GM12878 (cell line): ENCODE results near the gene ATG9B. TPM values are rescaled to one million over a fixed set of nuclear protein-coding genes. Genes with fewer than 3 reads are reported as not detected.

ENCODE experiments used
- ATAC-seq: fragments of 200-7000 bp; cut with Tn5 transposase; 3 replicates; pipeline ENCODE4 v1.9.1; 2020; ENCODE audit warnings: mild to moderate bottlenecking, moderate library complexity
- BruUV-seq: library from RNA; stranded (reverse); fragments of 400-500 nt; replicated peaks from 2 replicates; lab custom pipeline; 2021; lab: Mats Ljungman, UMichigan
- CTCF ChIA-PET: fragments of 300-600 bp; sonication (Branson Sonifier 250); formaldehyde crosslinking; extraction: SDS; loops from one replicate; lab custom pipeline; 2021; ENCODE audit warnings: inconsistent platforms; lab: Yijun Ruan, JAX
- POLR2A ChIA-PET: fragments of 350-600 bp; formaldehyde crosslinking; extraction: SDS; loops from one replicate; lab custom pipeline; 2021; ENCODE audit warnings: inconsistent platforms; lab: Charles Lee
- RAD21 ChIA-PET: fragments of 300-600 bp; sonication (Branson Sonifier 250); formaldehyde crosslinking; loops from one replicate; lab custom pipeline; 2023; ENCODE audit warnings: antibody characterized with exemption; ENCODE audit not compliant: unreplicated experiment; lab: Charles Lee
- SMC1A ChIA-PET: fragments of 300-600 bp; sonication (Branson Sonifier 250); formaldehyde crosslinking; loops from one replicate; lab custom pipeline; 2023; ENCODE audit not compliant: unreplicated experiment, uncharacterized antibody; lab: Charles Lee
- DNase-seq: peaks from one replicate; pipeline ENCODE4 v3.0.0-alpha.2; 2011; ENCODE audit warnings: low read depth, low spot score
- FAIRE-seq: peaks from 3 replicates; lab custom pipeline; 2011; peaks lifted over from hg19 to GRCh38; lab: Jason Lieb, UNC
- H2AFZ ChIP-seq: 2 replicates; pipeline ENCODE4 v1.6.0; 2011; ENCODE audit warnings: low read depth, low read length, control low read depth; ENCODE audit not compliant: control insufficient read depth
- H3K27ac ChIP-seq: 2 replicates; pipeline ENCODE4 v1.5.1; 2011; ENCODE audit warnings: control low read depth; ENCODE audit not compliant: control insufficient read depth, insufficient read depth
- H3K27me3 ChIP-seq, 2 experiments: replicated peaks in 1 of 2; 2 replicates each; pipeline versions ENCODE4 v1.6.0 to v1.6.1; 2011; ENCODE audit warnings: low read length in 1 of 2; ENCODE audit not compliant: control insufficient read depth in 2 of 2, insufficient read depth in 2 of 2
- H3K36me3 ChIP-seq, 2 experiments: 2 replicates each; pipeline ENCODE4 v1.5.1; 2011; ENCODE audit warnings: low read length in 1 of 2; ENCODE audit not compliant: control insufficient read depth in 2 of 2, insufficient read depth in 2 of 2
- H3K4me1 ChIP-seq: 2 replicates; pipeline ENCODE4 v1.6.1; 2011; ENCODE audit warnings: mild to moderate bottlenecking, low read length, moderate library complexity, mixed read lengths; ENCODE audit not compliant: control insufficient read depth, insufficient read depth
- H3K4me2 ChIP-seq: 2 replicates; pipeline ENCODE4 v1.6.0; 2011; ENCODE audit warnings: control low read depth; ENCODE audit not compliant: control insufficient read depth, insufficient read depth
- H3K4me3 ChIP-seq: fragments of 200-600 bp; sonication (generic); 2 replicates; pipeline ENCODE4 v1.5.1; 2016
- H3K79me2 ChIP-seq: 2 replicates; pipeline ENCODE4 v1.6.0; 2011; ENCODE audit warnings: low read length; ENCODE audit not compliant: control insufficient read depth, insufficient read depth
- H3K9ac ChIP-seq: 2 replicates; pipeline ENCODE4 v1.8.0; 2011; ENCODE audit warnings: low read length, control low read depth, mixed read lengths; ENCODE audit not compliant: control insufficient read depth, insufficient read depth
- H3K9me3 ChIP-seq: replicated peaks from 3 replicates; pipeline ENCODE4 v1.5.1; 2011; ENCODE audit warnings: mild to moderate bottlenecking, low read length; ENCODE audit not compliant: control insufficient read depth, insufficient read depth
- H4K20me1 ChIP-seq: 2 replicates; pipeline ENCODE4 v1.6.0; 2011; ENCODE audit not compliant: control insufficient read depth, insufficient read depth
- ATF7 ChIP-seq: fragments of 450-650 bp; IDR thresholded peaks from 2 replicates; pipeline ENCODE4 v1.6.1; 2016; ENCODE audit warnings: low read depth, mild to moderate bottlenecking
- BCL11A ChIP-seq: IDR thresholded peaks from 2 replicates; pipeline ENCODE4 v1.6.1; 2011; ENCODE audit warnings: low read depth, low read length
- EP300 ChIP-seq, 2 experiments: fragments of 150-350 bp in 1 of 2; IDR thresholded peaks; 2 replicates each; pipeline ENCODE4 v1.6.1; 2011 to 2012; ENCODE audit warnings: low read depth in 2 of 2, low read length in 2 of 2, borderline replicate concordance in 1 of 2, improper control_type of control experiment in 1 of 2, inconsistent platforms in 1 of 2; ENCODE audit not compliant: control insufficient read depth in 1 of 2
- ESRRA ChIP-seq: IDR thresholded peaks from 2 replicates; pipeline ENCODE4 v1.6.1; 2012; ENCODE audit warnings: mild to moderate bottlenecking, low read length, improper control_type of control experiment
- ETV6 ChIP-seq, 2 experiments: fragments of 450-650 bp in 1 of 2; IDR thresholded peaks in 1 of 2; conservative IDR thresholded peaks in 1 of 2; 2 replicates each; pipeline ENCODE4 v1.6.1; 2014; ENCODE audit warnings: antibody characterized with exemption in 1 of 2, borderline replicate concordance in 1 of 2, low read depth in 1 of 2, mild to moderate bottlenecking in 1 of 2, moderate library complexity in 1 of 2
- MYC ChIP-seq: IDR thresholded peaks from 2 replicates; pipeline ENCODE4 v1.6.1; 2011; ENCODE audit warnings: mild to moderate bottlenecking, low read length, moderate library complexity, inconsistent platforms; ENCODE audit not compliant: insufficient read depth, insufficient replicate concordance, insufficient read length, severe bottlenecking
- NR2C1 ChIP-seq: fragments of 450-650 bp; IDR thresholded peaks from 2 replicates; pipeline ENCODE4 v1.6.1; 2017; ENCODE audit warnings: antibody characterized with exemption, mild to moderate bottlenecking, moderate library complexity
- NR2F1 ChIP-seq: fragments of 450-650 bp; conservative IDR thresholded peaks from 2 replicates; pipeline ENCODE4 v1.6.1; 2017; ENCODE audit warnings: mild to moderate bottlenecking
- POLR2A ChIP-seq: IDR thresholded peaks from 2 replicates; pipeline ENCODE4 v1.6.1; 2011; ENCODE audit warnings: low read depth, mild to moderate bottlenecking, low read length
- POLR2AphosphoS5 ChIP-seq: IDR thresholded peaks from 2 replicates; pipeline ENCODE4 v1.6.1; 2011; ENCODE audit warnings: mild to moderate bottlenecking, low read length, inconsistent platforms
- SUPT20H ChIP-seq: IDR thresholded peaks from 2 replicates; pipeline ENCODE4 v1.6.1; 2011; ENCODE audit warnings: low read depth, mild to moderate bottlenecking, low read length, moderate library complexity, borderline replicate concordance; ENCODE audit not compliant: control insufficient read depth
- YBX1 ChIP-seq: fragments of 450-650 bp; IDR thresholded peaks from 2 replicates; pipeline ENCODE4 v1.6.1; 2016; ENCODE audit warnings: antibody characterized with exemption
- ZNF207 ChIP-seq: fragments of 450-650 bp; IDR thresholded peaks from 2 replicates; pipeline ENCODE4 v1.6.1; 2014; ENCODE audit warnings: antibody characterized with exemption, mild to moderate bottlenecking, borderline replicate concordance
- WGBS: methylation state at CpG from one replicate; pipeline ENCODE4 v1.1.6; 2016; ENCODE audit warnings: low lambda C conversion rate; ENCODE audit not compliant: insufficient replicate concordance, insufficient coverage; ENCODE audit errors: missing lambda C conversion rate; 5-methylcytosine and 5-hydroxymethylcytosine counted together
- in situ Hi-C: fragments of 300-500 bp; cut with MboI; formaldehyde crosslinking; loops from 9 replicates; pipeline ENCODE4 v1.14.3; 2018; ENCODE audit warnings: mixed read lengths
- intact Hi-C: fragments of 100-400 bp; cut with micrococcal nuclease; formaldehyde crosslinking; loops from one replicate; pipeline ENCODE4 v1.14.2; 2022; ENCODE audit not compliant: unreplicated experiment
- polyA plus RNA-seq, 11 experiments: library from polyadenylated mRNA; depleted of rRNA in 4 of 11; unstranded in 6 of 11; stranded (reverse) in 5 of 11; fragments of >200 nt; fragmentation: Nextera tagmentation in 4 of 11; fragmentation: Illumina TruSeq in 1 of 11; extraction: Ambion mirVana in 4 of 11; extraction: Trizol in 1 of 11; gene quantifications; 1 replicate in 1 of 11; 2 replicates in 10 of 11; pipeline versions ENCODE4 v1.2.1 to v1.2.3, GENCODE V29; 2011 to 2016; ENCODE audit warnings: inconsistent platforms in 2 of 11, missing spikeins in 2 of 11, low read depth in 1 of 11
- total RNA-seq, 4 experiments: library from RNA; depleted of rRNA in 3 of 4; stranded (reverse); fragments of >200 nt in 3 of 4; fragmentation: Illumina TruSeq in 1 of 4; extraction: Trizol in 1 of 4; gene quantifications; 2 replicates each; pipeline versions ENCODE4 v1.2.1 to v1.2.3, GENCODE V29; 2013 to 2021
- TF ChIP-seq, protein P1 (sequence below): fragments of 450-650 bp; IDR thresholded peaks from 2 replicates; pipeline ENCODE4 v1.6.1; 2016; ENCODE audit warnings: mild to moderate bottlenecking

The ATG9B gene
- total and polyA plus RNA-seq, 10 of the 15 experiments (the other 5 are each of a cell fraction or from before 2014, with no cell fraction given): 0.01 to 0.83 (median 0.12) TPM; not detected in 2

DNA sequence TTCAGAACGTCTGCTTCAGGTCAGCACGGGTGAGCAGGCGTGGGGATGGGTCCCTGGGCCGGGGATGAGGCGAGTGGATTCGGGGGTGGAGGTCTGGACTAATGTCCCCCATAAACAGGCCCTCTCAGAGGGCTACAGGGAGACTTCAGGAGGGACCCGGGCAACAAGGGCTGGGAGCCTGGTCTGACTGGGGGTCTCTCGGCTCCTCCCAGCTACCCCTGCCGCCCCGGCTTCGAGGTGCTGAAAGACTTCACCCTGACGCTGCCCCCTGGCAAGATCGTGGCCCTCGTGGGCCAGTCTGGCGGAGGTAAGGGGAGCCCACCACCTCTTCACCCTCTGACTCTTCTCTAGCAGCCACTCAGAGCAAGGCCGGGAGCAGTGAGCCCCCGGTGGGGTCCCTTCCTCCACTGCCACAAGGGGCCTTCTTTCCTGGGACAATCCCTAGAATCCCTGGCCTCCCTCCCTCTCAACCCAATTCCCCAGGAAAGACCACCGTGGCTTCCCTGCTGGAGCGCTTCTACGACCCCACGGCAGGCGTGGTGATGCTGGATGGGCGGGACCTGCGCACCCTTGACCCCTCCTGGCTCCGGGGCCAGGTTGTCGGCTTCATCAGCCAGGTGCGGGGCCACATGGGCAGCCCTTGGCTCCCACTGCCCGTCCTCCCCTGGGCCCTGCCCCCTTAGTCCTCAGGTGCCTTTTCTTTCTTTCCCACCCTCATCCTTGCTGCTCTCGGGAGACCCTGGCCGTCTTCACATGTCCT, 16.5 kb upstream of the ATG9B start:
- 81% methylated on average over 30 of the region's 30 CpGs for WGBS
- TF ChIP-seq ATF7 (no peak), ESRRA (no peak), BCL11A (no peak)
- in situ Hi-C loops (no loop called here), intact Hi-C loops (no loop called here)
- POLR2A ChIA-PET: no interaction called here
- SMC1A ChIA-PET: no interaction called here
- DNase-seq: no peak
- RAD21 ChIA-PET: no interaction called here
- CTCF ChIA-PET: interaction anchor here (1.5 kb wide), 1 partner anchor 12 kb away, joined by 4 read pairs; no protein-coding TSS in a partner anchor
- ATAC-seq: no peak
- no peak for FAIRE-seq
- Histone ChIP-seq H3K4me2 (no peak overlapping the region), H3K79me2 (no peaks in the 10 kb centered on the region), H3K9me3 (no peaks in the 10 kb centered on the region), H3K36me3 (no peaks in the 10 kb centered on the region), H3K27me3 (no peaks in the 10 kb centered on the region), H2AFZ (no peak overlapping the region), H3K4me3 (no peak overlapping the region), H3K27ac (no peak overlapping the region), H3K9ac (no peak overlapping the region), H3K4me1 (no peaks in the 10 kb centered on the region), H4K20me1 (no peaks in the 10 kb centered on the region)
- BruUV-seq: no TSS peak

DNA sequence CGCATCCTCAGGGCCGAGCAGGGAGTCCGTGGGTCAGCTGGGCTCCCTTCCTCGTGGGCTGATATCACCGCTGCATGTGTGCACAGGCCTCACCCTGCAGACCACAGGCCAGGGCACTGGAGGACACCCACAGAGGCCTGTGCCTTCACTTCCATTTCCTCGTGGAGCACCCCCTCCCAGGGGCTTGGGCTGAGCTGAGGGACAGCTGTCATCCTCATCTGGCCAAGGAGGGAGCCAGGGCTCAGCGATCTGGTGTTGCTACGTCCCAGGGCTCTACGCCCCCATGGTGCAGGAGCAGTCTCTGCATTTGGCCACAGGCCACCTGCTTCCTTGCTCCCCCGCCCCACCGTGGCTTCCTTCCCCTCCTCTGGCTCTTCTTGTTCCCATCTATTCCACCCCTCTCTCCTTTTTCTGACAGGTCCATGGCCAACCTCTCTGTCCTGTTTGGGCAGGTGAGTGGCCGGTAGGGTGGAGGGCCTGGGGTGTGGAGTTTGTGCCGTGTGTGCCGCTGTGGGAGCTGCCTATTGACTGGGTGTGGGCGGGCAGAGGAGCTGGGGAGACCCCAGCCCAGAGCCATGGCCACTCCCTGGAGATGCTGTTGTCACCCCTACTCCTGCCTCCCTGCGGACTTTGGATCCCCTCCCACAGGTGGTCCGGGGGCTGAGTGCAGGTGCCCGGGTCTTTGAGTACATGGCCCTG, 15.7 kb upstream of the ATG9B start:
- no peaks in the 10 kb centered on the region; a peak in 1 of 4 replicates for H3K36me3 ChIP-seq
- FAIRE-seq (no peak), DNase-seq (no peak), ATAC-seq (no peak)
- H3K4me1 ChIP-seq: no peaks in the 10 kb centered on the region
- TF ChIP-seq YBX1: no peak
- TF ChIP-seq NR2F1: no peak
- TF ChIP-seq NR2C1: no peak
- TF ChIP-seq, protein P1, sequence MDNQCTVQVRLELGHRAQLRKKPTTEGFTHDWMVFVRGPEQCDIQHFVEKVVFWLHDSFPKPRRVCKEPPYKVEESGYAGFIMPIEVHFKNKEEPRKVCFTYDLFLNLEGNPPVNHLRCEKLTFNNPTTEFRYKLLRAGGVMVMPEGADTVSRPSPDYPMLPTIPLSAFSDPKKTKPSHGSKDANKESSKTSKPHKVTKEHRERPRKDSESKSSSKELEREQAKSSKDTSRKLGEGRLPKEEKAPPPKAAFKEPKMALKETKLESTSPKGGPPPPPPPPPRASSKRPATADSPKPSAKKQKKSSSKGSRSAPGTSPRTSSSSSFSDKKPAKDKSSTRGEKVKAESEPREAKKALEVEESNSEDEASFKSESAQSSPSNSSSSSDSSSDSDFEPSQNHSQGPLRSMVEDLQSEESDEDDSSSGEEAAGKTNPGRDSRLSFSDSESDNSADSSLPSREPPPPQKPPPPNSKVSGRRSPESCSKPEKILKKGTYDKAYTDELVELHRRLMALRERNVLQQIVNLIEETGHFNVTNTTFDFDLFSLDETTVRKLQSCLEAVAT: no peak
- TF ChIP-seq POLR2A: no peak
- TF ChIP-seq POLR2AphosphoS5: no peak
- no peak for TF ChIP-seq SUPT20H
- TF ChIP-seq EP300 (IDR thresholded peaks at IDR 0.05; ENCODE audit: borderline replicate concordance in 1 of 2, control insufficient read depth in 1 of 2, low read depth in 2 of 2, low read length in 2 of 2): no peak
- no peak for TF ChIP-seq ETV6 (conservative IDR thresholded peaks at IDR 0.05 in 1 of 2, IDR thresholded peaks at IDR 0.05 in 1 of 2; ENCODE audit: borderline replicate concordance in 1 of 2, low read depth in 1 of 2)
- TF ChIP-seq MYC: no peak
- no peak for TF ChIP-seq ZNF207
- ChIA-PET SMC1A (no interaction called here), RAD21 (no interaction called here), POLR2A (no interaction called here), CTCF (no interaction called here)
- intact Hi-C loops (no loop called here), in situ Hi-C loops (no loop called here)
- H3K9ac ChIP-seq: no peak overlapping the region
- no peak overlapping the region for H2AFZ ChIP-seq
- H4K20me1 ChIP-seq: no peaks in the 10 kb centered on the region
- BruUV-seq: no TSS peak
- H3K9me3 ChIP-seq: no peaks in the 10 kb centered on the region
- no peaks in the 10 kb centered on the region for H3K27me3 ChIP-seq
- no peak overlapping the region for H3K4me3 ChIP-seq
- WGBS: 83% methylated on average over 18 of the region's 18 CpGs
- H3K4me2 ChIP-seq: no peak overlapping the region
- H3K27ac ChIP-seq: no peak overlapping the region
- no peaks in the 10 kb centered on the region for H3K79me2 ChIP-seq
